Activated T-helper 1 cell treated with anti-CD3 and anti-CD28 coated beads, Interleukin-12 subunit alpha, Interleukin-12 subunit beta, Interleukin-2, Interleukin-4 antibody, amounts not matched to agents 30 ng/mL and 10 ng/mL and 1 ng/mL, durations not matched to agents 14 hours and 24 hours and 36 hours (primary cell): ENCODE measurements around the gene DRD4. TPM values are rescaled to one million over a fixed set of nuclear protein-coding genes. Genes with fewer than 3 reads are reported as not detected.
A peak's percentile ranks its signal among the peaks of the same experiment; 100 is the strongest.
"Not testable (repeated sequence)": the region's sequence is repeated elsewhere in the genome, so short reads cannot be mapped to it uniquely, and the experiment has no call there.

ENCODE experiments used
- DNase-seq: peaks from one replicate; pipeline ENCODE4 v3.0.0; 2021; ENCODE audit warnings: low spot score
- H3K27ac Mint-ChIP-seq: one replicate; pipeline ENCODE4 v1.8.0; 2021; ENCODE audit warnings: mild to moderate bottlenecking, mixed read lengths
- H3K27me3 Mint-ChIP-seq: one replicate; pipeline ENCODE4 v1.8.0; 2022; ENCODE audit warnings: mild to moderate bottlenecking, moderate library complexity, mixed read lengths; ENCODE audit not compliant: insufficient read depth
- H3K36me3 Mint-ChIP-seq: one replicate; pipeline ENCODE4 v1.8.0; 2021; ENCODE audit warnings: low read depth, mixed read lengths
- H3K4me1 Mint-ChIP-seq: one replicate; pipeline ENCODE4 v1.8.0; 2021; ENCODE audit warnings: low read depth, mixed read lengths
- H3K4me3 Mint-ChIP-seq: one replicate; pipeline ENCODE4 v1.8.0; 2021; ENCODE audit warnings: mild to moderate bottlenecking, moderate library complexity, mixed read lengths
- H3K9me3 Mint-ChIP-seq: one replicate; pipeline ENCODE4 v1.8.0; 2021; ENCODE audit warnings: mixed read lengths
- intact Hi-C: fragments of 100-400 bp; cut with micrococcal nuclease; formaldehyde crosslinking; loops from one replicate; pipeline ENCODE4 v1.15.1; 2024
- total RNA-seq: library from RNA; stranded (reverse); gene quantifications from 2 replicates; pipeline ENCODE4 v1.2.3, GENCODE V29; 2022

DRD4 gene
- total RNA-seq, 1 donor from 2014 or later, result 0.47 TPM

- H3K4me1 Mint-ChIP-seq, result peaks cover 32% of the 10 kb centered on the region
- DNase-seq, H3K9me3 Mint-ChIP-seq, H3K4me3 Mint-ChIP-seq, H3K27me3 Mint-ChIP-seq: not testable (repeated sequence)
- peaks cover 33% of the 10 kb centered on the region for H3K36me3 Mint-ChIP-seq
- intact Hi-C loops, result loop anchor here (10.0 kb wide), 1 partner anchor 695 kb away; the partner anchor contains the start of gene BRSK2
- peak overlapping the region; percentile 48 for H3K27ac Mint-ChIP-seq
Measured at GRCh38 chr11:690244-690643, 53.2 kb downstream of the DRD4 start.

Other genes starting within 250 kb of the DRD4 start
- gene PKP3, start 243.1 kb upstream of the DRD4 start, total RNA-seq, result not detected in 2 replicates
- gene SIGIRR, start 222.3 kb upstream of the DRD4 start, total RNA-seq, result 38.3 and 43.9 TPM in 2 replicates
- gene ANO9, start 195.3 kb upstream of the DRD4 start, total RNA-seq, result 33.1 and 33.8 TPM in 2 replicates
- 31.0 and 33.9 TPM in 2 replicates for gene PTDSS2, start 187.0 kb upstream of the DRD4 start, total RNA-seq
- gene RNH1, start 130.0 kb upstream of the DRD4 start, total RNA-seq, result 123 and 126 TPM in 2 replicates
- gene HRAS, start 101.7 kb upstream of the DRD4 start, total RNA-seq, result 76.6 and 88.7 TPM in 2 replicates
- gene LRRC56, start 99.7 kb upstream of the DRD4 start, total RNA-seq, result 1.8 and 2.2 TPM in 2 replicates
- 0.47 and 0.64 TPM in 2 replicates for gene LMNTD2, start 76.5 kb upstream of the DRD4 start, total RNA-seq
- gene RASSF7, start 76.3 kb upstream of the DRD4 start, total RNA-seq, result 15.9 and 19.8 TPM in 2 replicates
- gene PHRF1, start 60.8 kb upstream of the DRD4 start, total RNA-seq, result 58.6 and 59.8 TPM in 2 replicates
- gene IRF7, start 21.3 kb upstream of the DRD4 start, total RNA-seq, result 56.6 and 63.1 TPM in 2 replicates
- not detected in 2 replicates for gene CDHR5, start 12.3 kb upstream of the DRD4 start, total RNA-seq
- gene SCT, start 10.1 kb upstream of the DRD4 start, total RNA-seq, result not detected in 2 replicates
- 72.2 and 72.7 TPM in 2 replicates for gene DEAF1, start 58.0 kb downstream of the DRD4 start, total RNA-seq
- 14.2 and 14.7 TPM in 2 replicates for gene TMEM80, start 58.5 kb downstream of the DRD4 start, total RNA-seq
- 16.8 and 20.2 TPM in 2 replicates for gene EPS8L2, start 69.0 kb downstream of the DRD4 start, total RNA-seq
- gene TALDO1, start 110.2 kb downstream of the DRD4 start, total RNA-seq, result 269 and 283 TPM in 2 replicates
- 70.4 and 81.7 TPM in 2 replicates for gene GATD1, start 140.2 kb downstream of the DRD4 start, total RNA-seq
- gene CEND1, start 152.8 kb downstream of the DRD4 start, total RNA-seq, result 7.1 and 7.2 TPM in 2 replicates
- 87.6 and 92.0 TPM in 2 replicates for gene SLC25A22, start 161.0 kb downstream of the DRD4 start, total RNA-seq
- gene PIDD1, start 168.0 kb downstream of the DRD4 start, total RNA-seq, result 25.2 and 27.9 TPM in 2 replicates
- gene RPLP2, start 172.7 kb downstream of the DRD4 start, total RNA-seq, result 2,072 and 2,148 TPM in 2 replicates
- gene PNPLA2, start 181.6 kb downstream of the DRD4 start, total RNA-seq, result 63.3 and 64.0 TPM in 2 replicates
- 1.1 and 1.3 TPM in 2 replicates for gene CRACR2B, start 190.7 kb downstream of the DRD4 start, total RNA-seq
- 80.6 and 82.3 TPM in 2 replicates for gene CD151, start 195.7 kb downstream of the DRD4 start, total RNA-seq
- 114 and 126 TPM in 2 replicates for gene POLR2L, start 205.3 kb downstream of the DRD4 start, total RNA-seq
- gene TSPAN4, start 205.6 kb downstream of the DRD4 start, total RNA-seq, result 12.8 and 13.9 TPM in 2 replicates